Stimulated activated CD8-positive, alpha-beta memory T cell treated with anti-CD3 and anti-CD28 coated beads, Interleukin-7, amount 100 ng/mL, for 4 hours (primary cell): ENCODE results near the gene UBE2E1.

Source experiments
- DNase-seq, 2 donors: peaks; one replicate each; pipeline ENCODE4 v3.0.0-alpha.2; 2020; ENCODE audit warnings: low read depth in 2 of 2

Gene UBE2E1

GRCh38 chr3:23795096-23795495 lies 10.7 kb upstream of the UBE2E1 start:
- DNase-seq, result no peak

- no peak for DNase-seq
Measured at GRCh38 chr3:23796518-23796917, 9.2 kb upstream of the UBE2E1 start.

- DNase-seq, result no peak
Measured at GRCh38 chr3:23797491-23797890, 8.3 kb upstream of the UBE2E1 start.

GRCh38 chr3:23798456-23798855 lies 7.3 kb upstream of the UBE2E1 start:
- no peak for DNase-seq

GRCh38 chr3:23798876-23799275 lies 6.9 kb upstream of the UBE2E1 start:
- no peak for DNase-seq

GRCh38 chr3:23800731-23801130 lies 5.0 kb upstream of the UBE2E1 start:
- no peak for DNase-seq

GRCh38 chr3:23804441-23805209 lies 1.1 kb upstream of the UBE2E1 start:
- DNase-seq, result no peak

GRCh38 chr3:23805210-23805632 lies 534 bp upstream of the UBE2E1 start:
- DNase-seq, result no peak

- peak in 1 of 2 donors; percentile 12 for DNase-seq
Measured at GRCh38 chr3:23806534-23807423, 1.0 kb downstream of the UBE2E1 start.

GRCh38 chr3:23807424-23808015 lies 1.8 kb downstream of the UBE2E1 start:
- DNase-seq, result no peak

- no peak for DNase-seq
Measured at GRCh38 chr3:23808525-23808924, 2.8 kb downstream of the UBE2E1 start.

- DNase-seq, result no peak
Measured at GRCh38 chr3:23809294-23809693, 3.5 kb downstream of the UBE2E1 start.

- DNase-seq, result no peak
Measured at GRCh38 chr3:23809840-23810342, 4.1 kb downstream of the UBE2E1 start.

GRCh38 chr3:23810343-23811184 lies 4.8 kb downstream of the UBE2E1 start:
- peak in 1 of 2 donors; percentile 24 for DNase-seq

- DNase-seq, result no peak
Measured at GRCh38 chr3:23811185-23811527, 5.4 kb downstream of the UBE2E1 start.

- no peak for DNase-seq
Measured at GRCh38 chr3:23811919-23812318, 6.2 kb downstream of the UBE2E1 start.

GRCh38 chr3:23815879-23816278 lies 10.1 kb downstream of the UBE2E1 start:
- DNase-seq, result no peak

- no peak for DNase-seq
Measured at GRCh38 chr3:23816721-23817120, 11.0 kb downstream of the UBE2E1 start.

- no peak for DNase-seq
Measured at GRCh38 chr3:23817508-23818223, 11.9 kb downstream of the UBE2E1 start.

- DNase-seq, result no peak
Measured at GRCh38 chr3:23819599-23820360, 14.0 kb downstream of the UBE2E1 start.
